Measurements from ENCODE around the gene MTFR2.

The MTFR2 gene

GRCh38 chr6:136210398-136211165 is 39.5 kb downstream of the MTFR2 start:
- no peak overlapping the region for H3K4me3 ChIP-seq (ENCODE audit: low read depth, low read length)
- DNase-seq (ENCODE audit: low read depth), result no peak
- no peak for TF ChIP-seq CTCF (IDR thresholded peaks at IDR 0.05; ENCODE audit: low read depth, low read length, missing control alignments)

DNA sequence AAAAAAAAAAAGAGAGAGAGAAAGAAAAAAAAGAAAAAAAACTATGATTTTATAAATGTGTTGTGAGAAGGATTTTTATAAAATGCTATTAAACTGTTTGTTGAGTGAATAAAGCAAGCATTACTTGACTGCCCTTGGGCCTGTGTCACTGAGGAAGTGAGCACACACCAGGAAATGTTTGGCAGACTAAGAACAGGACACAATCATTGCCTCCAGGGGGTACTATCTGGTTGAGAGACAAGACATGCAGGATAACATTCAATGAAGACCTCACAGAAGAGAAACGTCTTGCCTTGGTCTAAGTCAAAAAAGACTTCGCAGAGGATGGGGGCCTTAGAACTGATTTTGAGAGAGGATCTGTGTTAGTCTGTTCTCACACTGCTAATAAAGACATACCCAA is 40.6 kb downstream of the MTFR2 start:
- no peak for DNase-seq (ENCODE audit: low read depth)
- H3K4me3 ChIP-seq (ENCODE audit: low read depth, low read length), result no peak overlapping the region
- TF ChIP-seq CTCF (IDR thresholded peaks at IDR 0.05; ENCODE audit: low read depth, low read length, missing control alignments), result no peak

- no peak overlapping the region for H3K4me3 ChIP-seq (ENCODE audit: low read depth, low read length)
- no peak for DNase-seq (ENCODE audit: low read depth)
Measured at GRCh38 chr6:136208783-136209182, 41.3 kb downstream of the MTFR2 start.

DNA sequence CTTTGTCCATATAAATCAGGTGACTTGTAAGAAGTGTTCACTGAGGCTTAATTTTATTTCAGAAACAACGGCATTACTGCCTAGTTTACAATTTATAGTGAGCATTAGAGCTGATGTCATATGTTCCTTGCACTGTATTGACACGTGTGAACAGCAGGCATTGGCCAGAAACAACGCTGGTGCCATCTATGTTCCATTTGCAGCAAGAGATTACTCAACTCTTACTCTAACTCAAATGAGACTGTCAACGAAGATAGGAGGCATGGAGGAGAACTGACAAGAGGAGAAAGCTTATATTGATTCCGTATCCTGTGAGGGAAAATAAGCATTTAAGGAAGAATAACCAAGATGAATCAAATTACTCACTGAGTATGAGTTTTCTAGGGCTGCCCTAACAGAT is 48.4 kb downstream of the MTFR2 start:
- no peak for DNase-seq (ENCODE audit: low read depth)
- TF ChIP-seq CTCF (IDR thresholded peaks at IDR 0.05; ENCODE audit: low read depth, low read length, missing control alignments), result no peak

More at GRCh38 chr6:136208783-136209182, 41.3 kb downstream of the MTFR2 start:
- no peak for TF ChIP-seq CTCF (IDR thresholded peaks at IDR 0.05; ENCODE audit: low read depth, low read length, missing control alignments)

DNA sequence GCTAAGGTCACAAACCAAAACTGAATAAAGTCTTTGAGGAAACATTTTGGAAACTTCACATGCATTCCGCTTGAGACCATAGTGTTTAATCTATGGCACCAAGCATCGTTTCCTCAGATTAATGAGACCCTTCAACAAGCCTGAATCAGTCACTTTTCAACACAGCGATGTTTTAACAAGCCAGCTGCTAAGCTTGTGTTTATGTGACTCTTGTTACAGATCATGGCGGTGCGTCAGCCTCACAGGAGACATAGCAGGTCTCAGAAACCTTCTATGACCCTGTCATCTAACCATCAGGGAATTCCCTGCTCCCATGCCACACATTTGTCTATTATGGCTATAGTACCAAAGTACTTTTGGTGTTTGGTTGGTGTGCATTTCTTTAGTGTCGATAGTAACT is 57.2 kb downstream of the MTFR2 start:
- H3K4me3 ChIP-seq (ENCODE audit: low read depth, low read length), result no peak overlapping the region
- no peak for DNase-seq (ENCODE audit: low read depth)
- no peak for TF ChIP-seq CTCF (IDR thresholded peaks at IDR 0.05; ENCODE audit: low read depth, low read length, missing control alignments)

More for the DNA sequence above, 48.4 kb downstream of the MTFR2 start:
- no peak overlapping the region for H3K4me3 ChIP-seq (ENCODE audit: low read depth, low read length)

DNA sequence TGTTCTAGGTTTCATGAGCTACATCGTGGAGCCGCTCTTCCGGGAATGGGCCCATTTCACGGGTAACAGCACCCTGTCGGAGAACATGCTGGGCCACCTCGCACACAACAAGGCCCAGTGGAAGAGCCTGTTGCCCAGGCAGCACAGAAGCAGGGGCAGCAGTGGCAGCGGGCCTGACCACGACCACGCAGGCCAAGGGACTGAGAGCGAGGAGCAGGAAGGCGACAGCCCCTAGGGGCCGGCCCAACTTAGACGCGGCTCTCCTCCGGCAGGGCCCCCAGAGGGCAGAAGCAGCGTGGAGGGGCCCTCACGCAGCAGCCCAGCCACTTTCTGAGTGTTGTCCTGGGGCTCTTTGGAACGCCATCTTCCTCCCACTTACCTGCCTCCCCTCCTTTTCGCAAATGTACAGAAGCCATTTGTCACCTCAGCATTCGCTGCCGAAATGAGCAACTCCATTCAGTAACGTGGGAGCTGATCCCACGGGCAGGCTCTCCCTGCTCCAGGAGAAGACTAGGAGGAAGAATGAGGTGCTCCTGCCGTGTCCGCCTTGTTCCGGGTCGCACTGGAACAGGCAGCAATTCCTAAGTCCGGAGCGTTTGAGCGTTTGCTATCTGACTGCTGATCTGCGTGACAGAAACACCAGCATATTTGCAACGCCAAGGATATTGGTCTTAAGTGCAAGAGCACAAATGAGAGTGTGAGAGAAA is 58.4 kb downstream of the MTFR2 start:
- no peak for TF ChIP-seq CTCF (IDR thresholded peaks at IDR 0.05; ENCODE audit: low read depth, low read length, missing control alignments)
- peak; percentile 3 for DNase-seq (ENCODE audit: low read depth)
- no peak overlapping the region for H3K4me3 ChIP-seq (ENCODE audit: low read depth, low read length)
